HG02571 (cell line): ENCODE measurements around the gene NMRAL1.

ENCODE experiments used
- ATAC-seq: cut with Tn5 transposase; IDR thresholded peaks from one replicate; pipeline ENCODE4 v1.9.1; 2021; ENCODE audit warnings: mild to moderate bottlenecking, moderate library complexity; ENCODE audit not compliant: unreplicated experiment

Gene NMRAL1

GRCh38 chr16:4474192-4474961 lies at the start of gene NMRAL1:
Gene NMRAL1, minus strand, starts transcription at chr16:4474625. Its CDS starts 493 bp downstream, at chr16:4474132.
- ATAC-seq: no peak

- no peak for ATAC-seq
These were observed 49.3 kb upstream of the NMRAL1 start for GRCh38 chr16:4523686-4524085.

- no peak for ATAC-seq
These were observed 47.7 kb upstream of the NMRAL1 start for GRCh38 chr16:4522051-4522581.

DNA sequence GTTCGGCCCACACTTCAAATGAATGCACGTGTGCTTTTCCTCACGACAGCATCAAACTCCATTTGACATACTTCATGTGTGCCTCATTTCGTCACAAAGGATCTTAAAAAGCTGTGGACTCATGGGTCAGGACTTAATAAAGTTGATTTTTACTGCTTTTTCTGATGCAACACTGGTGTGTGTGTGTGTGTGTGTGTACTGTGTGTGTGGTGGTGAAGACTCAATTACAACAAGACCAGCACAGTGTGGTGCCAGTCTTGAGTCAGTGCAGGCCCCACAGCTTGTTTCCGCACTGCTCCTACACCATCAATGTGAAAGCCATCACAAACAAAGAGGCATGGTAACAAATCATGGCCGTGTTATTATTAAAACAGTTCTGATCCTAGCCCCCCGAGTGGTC lies 46.5 kb upstream of the NMRAL1 start:
- no peak for ATAC-seq

GRCh38 chr16:4519274-4520058 lies 45.0 kb upstream of the NMRAL1 start:
- ATAC-seq: no peak

DNA sequence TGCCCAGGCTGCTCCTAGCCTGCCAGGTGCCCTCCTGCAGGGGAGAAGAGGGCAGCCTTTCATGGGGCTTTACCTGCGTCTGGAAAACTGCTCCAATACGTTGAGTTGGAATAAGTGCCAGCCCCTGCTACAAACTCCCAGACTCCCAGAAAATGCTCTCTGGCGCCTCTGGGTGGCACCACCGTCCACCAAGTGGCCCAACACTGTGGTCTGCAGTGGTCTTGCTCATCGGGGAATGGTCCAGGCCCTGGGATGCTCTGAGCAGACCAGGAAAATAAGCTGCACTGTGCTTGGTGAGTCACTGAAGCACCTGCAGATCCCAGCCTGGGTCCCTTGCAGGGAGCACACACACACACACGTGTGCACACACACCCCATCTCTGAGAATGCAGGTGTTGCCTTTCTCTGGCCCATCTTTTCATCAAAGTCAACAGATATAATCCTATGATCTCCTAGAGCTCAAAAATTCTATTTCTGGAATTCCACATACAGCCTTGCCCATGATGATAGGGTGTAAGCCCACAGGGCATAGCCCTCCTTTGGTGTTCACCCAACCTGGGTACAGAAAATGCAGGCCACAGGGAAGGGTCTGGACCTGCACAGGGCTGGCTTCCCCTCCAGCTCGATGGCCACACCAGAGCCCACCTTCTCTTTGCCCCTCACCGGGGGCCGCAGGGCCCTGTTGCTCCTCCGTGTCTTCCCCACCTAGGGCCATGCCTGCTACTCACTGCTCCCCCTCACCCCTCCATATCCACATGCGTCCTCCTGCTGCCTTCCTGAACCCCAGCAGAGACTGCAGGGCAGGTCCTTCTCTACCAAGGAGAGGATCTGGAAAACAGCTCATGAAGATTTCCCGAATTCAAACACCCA lies 43.6 kb upstream of the NMRAL1 start:
- ATAC-seq: no peak

DNA sequence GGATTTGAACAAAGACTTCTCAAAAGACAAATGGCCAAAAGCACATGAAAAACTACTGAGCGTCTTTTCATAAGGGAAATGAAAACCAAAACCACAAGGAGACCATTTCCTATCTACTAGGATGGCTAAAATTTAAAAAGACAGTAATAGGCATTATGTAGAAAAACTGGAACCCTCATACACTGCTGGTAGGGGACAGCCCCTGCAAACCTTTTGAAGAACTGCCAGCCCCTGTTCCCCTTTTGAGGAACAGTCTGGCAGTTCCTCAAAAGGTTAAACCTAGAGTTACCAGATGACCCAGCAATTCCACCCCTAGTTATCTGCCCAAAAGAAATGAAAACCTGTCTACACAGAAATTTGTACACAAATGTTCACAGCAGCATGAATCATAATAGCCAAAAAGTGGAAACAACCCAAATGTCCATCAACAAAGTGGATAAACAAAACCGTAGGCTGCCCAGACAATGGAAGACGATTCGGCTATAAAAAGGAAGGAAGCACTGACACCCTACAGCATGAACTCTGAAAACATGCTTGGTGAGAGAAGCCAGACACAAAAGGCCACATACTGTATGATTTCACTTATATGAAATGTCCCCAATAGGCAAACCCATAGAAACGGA lies 41.3 kb upstream of the NMRAL1 start:
- no peak for ATAC-seq

DNA sequence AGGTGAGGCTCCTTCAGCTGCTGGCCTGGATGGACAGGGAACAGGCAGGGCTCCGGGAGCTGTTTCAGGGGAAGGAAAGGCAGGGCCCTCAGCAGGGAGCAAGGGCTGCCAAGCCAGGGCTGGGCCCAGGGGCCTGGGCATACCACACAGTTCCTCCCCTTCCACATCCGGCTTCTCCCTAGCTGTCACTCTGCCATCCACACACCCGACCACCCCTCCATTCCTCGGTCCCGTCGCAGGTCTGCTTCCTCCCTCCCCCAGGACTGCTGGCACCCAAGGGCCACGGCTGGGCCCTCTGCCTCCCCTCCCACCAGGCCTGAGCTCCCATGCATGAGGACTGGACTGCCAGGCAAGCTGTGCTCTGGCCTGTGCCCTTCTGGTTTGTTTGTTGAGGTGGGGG lies 40.2 kb upstream of the NMRAL1 start:
- ATAC-seq: no peak

DNA sequence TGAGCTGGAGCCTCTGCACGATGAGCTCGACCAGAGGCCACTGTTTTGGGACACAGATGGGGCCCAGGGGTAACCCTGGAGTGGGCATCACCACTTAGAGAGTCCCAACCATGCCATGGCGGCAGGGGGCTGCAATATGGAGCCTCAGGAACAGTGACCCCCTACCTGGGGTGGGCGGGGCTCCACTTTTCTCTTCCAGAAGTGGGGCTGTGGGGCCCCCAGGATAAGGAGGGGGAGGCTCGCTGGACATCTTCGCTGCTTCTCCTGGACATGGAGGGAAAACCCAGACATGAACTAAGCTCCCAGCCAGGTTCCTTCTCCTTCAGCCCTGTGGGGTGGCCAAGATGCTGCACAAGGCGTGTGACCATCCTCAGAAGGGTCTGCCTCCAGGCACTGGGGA lies 39.5 kb upstream of the NMRAL1 start:
- ATAC-seq: no peak

DNA sequence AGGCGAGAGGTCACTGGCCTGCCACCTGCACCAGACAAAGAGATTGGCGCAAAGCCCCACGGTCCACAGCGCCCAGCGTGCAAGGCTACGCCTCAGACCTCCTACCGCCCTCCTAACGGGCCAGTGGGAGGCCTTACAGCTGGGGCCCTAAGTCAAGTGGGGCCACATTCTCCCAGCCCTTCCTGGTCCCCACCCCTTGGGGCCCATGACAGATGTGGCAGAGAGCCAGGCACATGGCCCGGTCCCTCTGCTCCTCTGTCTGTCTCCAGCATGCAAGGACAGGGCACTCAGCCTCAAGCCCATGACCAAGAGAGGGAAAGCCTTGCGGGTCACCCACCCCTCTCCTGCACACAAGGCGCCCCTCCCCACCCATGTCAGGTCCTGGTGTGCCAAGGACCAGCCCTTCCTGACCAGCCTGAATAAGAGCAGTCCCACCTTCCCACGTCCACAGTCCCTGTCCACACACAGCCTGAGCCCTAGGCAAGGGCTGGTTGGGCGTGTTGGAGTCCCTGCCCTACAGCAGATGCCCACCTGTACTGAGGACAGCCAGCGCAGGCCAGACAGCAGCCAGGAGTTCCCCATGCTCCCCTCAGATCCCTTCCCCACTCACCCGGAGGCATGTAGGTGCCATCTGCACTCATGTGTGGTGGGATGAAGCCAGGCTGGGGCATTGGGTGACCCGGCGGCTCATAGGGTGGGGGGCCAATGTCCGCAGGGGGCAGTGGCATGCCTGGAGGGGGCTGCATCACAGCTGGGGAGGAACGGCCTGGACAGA lies 38.8 kb upstream of the NMRAL1 start:
- ATAC-seq: no peak

DNA sequence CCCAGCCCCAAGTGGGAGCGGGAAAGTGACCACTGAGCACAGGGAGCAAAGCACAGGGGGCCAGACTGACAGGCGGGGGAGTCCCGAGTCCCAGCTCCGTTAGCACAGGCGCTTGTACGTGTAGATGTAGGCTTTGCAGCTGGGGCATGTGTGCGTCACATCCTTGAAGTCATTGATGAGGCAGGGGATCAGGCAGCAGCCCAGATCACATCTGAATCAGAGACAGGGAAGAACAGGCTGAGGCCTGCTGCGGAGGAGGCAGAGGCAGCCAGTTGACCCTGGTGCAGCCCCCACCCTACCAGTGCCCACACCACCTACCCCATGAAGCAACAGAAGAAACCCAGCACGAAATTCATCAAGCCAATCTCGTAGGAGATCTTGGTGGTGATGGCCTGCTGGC lies 38.0 kb upstream of the NMRAL1 start:
- ATAC-seq: no peak

- no peak for ATAC-seq
These were observed 37.1 kb upstream of the NMRAL1 start for GRCh38 chr16:4511441-4512082.

GRCh38 chr16:4510747-4511426 lies 36.5 kb upstream of the NMRAL1 start:
- ATAC-seq: no peak

DNA sequence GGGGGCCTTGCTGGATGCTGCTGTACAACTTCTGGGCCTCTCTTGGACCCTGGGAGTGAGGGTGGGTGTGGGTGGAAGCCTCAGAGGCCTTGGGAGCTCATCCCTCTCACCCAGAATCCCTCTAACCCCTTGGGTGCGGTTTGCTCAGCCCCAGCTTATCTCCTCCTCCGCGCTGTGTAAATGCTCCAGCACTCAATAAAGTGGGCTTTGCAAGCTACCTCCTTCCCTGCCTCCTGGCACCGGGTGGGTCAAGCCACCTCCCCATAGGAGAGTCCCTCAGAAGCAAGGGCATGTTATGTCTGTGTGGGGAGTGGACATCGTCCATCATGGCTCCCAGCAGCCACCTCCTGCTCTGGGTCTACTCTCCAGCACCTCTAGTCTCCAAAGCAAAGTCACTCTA lies 35.7 kb upstream of the NMRAL1 start:
- ATAC-seq: no peak

- no peak for ATAC-seq
These were observed 35.0 kb upstream of the NMRAL1 start for GRCh38 chr16:4509420-4509819.

GRCh38 chr16:4508806-4509205 lies 34.4 kb upstream of the NMRAL1 start:
- no peak for ATAC-seq

- no peak for ATAC-seq
These were observed 33.3 kb upstream of the NMRAL1 start for GRCh38 chr16:4507588-4508345.

GRCh38 chr16:4506450-4506849 lies 32.0 kb upstream of the NMRAL1 start:
- no peak for ATAC-seq
